Measurements from ENCODE around the gene SCGB1D1.

- TF ChIP-seq REST (IDR thresholded peaks at IDR 0.05; ENCODE audit: insufficient read depth in 1 of 2, low read depth in 2 of 2, low read length in 2 of 2) (no peak), SIN3A (IDR thresholded peaks at IDR 0.05; ENCODE audit: borderline replicate concordance, insufficient read depth, low read length) (no peak), POLR2AphosphoS5 (IDR thresholded peaks at IDR 0.05; ENCODE audit: low read depth, low read length) (no peak), TAF1 (IDR thresholded peaks at IDR 0.05; ENCODE audit: borderline replicate concordance, insufficient read depth, low read length) (no peak), FOXP2 (optimal IDR thresholded peaks at IDR 0.05; ENCODE audit: borderline replicate concordance, extremely low read depth, extremely low read length, insufficient read depth) (no peak)
Observed at GRCh38 chr11:62145261-62145871, 44.6 kb upstream of the SCGB1D1 start.

Measured in PFSK-1 (cell line).